COLO668 (cell line): Measurements from ENCODE around the gene MTA3.
A peak's percentile ranks its signal among the peaks of the same experiment; 100 is the strongest.

Experiments
- DNase-seq: peaks from one replicate; lab custom pipeline; 2025; ENCODE audit not compliant: unreplicated experiment; lab: John Stamatoyannopoulos, UW

MTA3 gene

GRCh38 chr2:42758751-42759150, 190.3 kb downstream of the MTA3 start:
- DNase-seq = no peak

DNA sequence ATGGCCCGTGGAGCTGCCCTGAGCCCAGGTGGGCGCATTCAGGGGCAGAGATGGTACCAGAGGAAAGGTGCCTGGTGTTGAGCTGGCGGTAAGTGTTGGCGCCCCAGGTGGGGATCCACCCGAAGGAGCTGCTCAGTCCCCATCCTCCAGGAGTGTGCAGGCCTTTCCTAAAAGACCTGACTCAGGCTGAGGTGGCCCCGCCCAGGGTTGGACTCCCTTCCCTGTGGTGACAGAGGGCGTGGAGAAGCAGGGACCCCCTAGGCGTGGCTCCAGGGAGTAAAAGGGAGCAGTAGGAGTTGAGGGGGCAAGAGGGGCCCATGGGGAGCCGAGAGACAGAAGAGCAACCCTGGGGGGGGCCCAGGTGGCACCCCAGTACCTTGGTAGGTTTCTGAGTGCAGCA, 193.1 kb downstream of the MTA3 start:
- no peak for DNase-seq

GRCh38 chr2:42762155-42762554, 193.7 kb downstream of the MTA3 start:
- DNase-seq = no peak

DNA sequence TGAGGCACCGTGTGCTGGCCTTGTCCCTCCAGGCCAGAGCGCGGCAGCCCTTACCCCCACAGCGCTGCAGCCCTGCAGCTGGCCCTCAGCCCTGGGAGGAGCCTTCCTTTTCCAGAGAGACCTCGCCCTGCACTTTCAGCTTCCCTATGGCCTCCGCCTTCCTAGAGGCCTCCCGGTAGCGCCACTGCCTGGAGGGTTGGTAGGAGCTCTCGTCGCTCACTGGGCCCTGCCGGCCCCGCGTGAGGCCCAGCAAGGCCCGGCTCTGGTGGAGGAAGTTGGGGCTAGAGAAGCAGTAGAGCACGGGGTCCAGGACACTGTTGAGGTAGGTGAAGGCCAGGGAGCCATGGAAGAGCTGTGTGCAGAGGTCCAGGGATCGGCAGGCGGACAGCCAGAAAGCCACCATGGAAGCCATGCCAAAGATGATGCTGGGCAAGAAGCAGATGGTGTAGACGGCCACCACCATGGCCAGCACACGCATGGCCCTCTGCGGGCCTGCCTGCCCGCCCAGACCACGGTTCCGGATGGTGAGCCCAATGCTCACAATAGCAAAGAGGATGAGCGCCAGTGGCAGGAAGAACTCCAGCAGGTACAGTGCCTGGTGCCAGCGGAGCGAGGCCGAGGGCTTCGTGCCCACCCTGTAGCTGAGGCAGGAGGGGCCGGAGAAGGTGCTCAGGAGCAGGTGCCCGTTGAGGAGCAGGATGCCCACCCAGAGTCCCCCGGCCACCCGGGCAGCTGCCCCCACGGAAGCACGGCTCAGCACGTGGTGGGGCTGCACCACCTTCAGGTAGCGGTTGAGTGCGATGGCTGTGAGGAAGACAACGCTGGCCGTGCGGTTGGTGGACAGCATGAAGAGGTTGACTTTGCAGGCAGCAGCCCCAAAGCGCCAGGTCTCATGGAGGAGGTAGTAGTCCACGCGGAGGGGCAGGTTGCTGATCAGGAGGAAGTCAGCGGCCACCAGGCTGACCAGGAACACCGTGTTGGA, 194.7 kb downstream of the MTA3 start:
- DNase-seq = no peak

DNA sequence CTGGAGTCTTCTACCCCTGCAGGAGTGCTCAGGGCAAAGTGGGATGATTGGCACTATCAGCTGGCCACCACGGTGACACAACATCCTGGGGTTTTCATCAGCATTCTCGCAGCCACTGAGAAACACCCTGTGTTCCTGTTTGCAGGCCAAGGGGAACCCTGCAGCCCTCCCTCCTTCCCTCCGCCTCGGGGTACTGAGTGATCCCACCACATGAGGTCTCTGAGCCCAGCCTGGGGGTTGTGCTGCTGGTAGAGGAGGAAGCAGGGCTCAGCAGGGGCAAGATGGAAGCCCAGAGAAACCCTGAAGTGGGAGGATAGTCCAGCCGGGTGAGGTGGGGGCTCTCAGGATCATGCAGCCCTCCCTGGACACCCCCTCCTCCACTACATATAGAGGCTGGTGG, 195.7 kb downstream of the MTA3 start, which contains the start of gene OXER1:
Gene OXER1 (minus strand): TSS at position 40 of the 400 bp plus-strand sequence. CDS start 73 bp downstream, outside the sequence.
- DNase-seq = no peak

GRCh38 chr2:42764901-42765300, 196.5 kb downstream of the MTA3 start:
- DNase-seq = no peak

GRCh38 chr2:42765686-42766085, 197.3 kb downstream of the MTA3 start:
- DNase-seq = no peak

DNA sequence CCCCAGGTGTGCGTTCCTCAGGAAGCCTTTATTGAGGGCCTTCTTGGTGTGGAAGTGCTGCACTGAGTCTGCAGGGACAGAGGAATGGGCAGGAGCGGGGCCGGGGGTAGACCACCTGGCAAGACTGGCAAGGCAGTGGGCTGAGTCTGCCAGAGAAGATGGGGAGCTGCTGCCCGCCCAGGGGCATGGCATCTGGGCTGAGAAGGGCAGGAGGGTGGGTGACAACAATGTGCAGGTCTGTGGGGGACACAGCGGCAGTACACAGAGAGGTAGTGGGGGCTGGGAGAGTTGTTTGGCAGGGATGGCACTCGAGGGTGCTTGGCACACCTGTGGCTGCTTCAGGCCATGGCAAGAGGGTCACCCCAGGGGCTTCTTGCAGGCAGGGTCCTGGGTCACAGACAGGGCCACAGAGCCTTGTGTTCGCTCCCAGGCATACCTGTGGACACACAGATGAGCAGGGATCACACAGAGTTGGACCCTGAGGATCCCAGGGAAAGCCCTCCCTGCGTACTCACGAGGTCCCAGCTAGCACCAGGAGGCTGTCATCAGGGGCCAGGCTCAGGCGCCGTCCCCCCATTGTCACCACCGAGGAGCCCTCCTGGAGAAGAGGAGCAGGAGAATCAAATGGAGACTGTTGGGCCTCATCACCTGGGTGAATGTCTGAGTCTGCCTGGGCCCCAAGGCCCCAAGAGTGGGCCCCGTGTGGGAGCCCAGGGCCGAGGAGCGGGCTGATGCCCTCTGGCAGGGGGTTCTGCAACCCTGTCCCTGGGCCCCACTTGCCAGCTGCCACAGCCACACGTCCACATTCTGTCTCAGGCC, 198.9 kb downstream of the MTA3 start:
- DNase-seq = no peak

GRCh38 chr2:42767899-42768705, 199.7 kb downstream of the MTA3 start:
- no peak for DNase-seq

- no peak for DNase-seq
These were observed 200.3 kb downstream of the MTA3 start for GRCh38 chr2:42768706-42769256.

GRCh38 chr2:42769583-42770287, 201.3 kb downstream of the MTA3 start:
- DNase-seq = no peak

GRCh38 chr2:42770288-42771131, 202.1 kb downstream of the MTA3 start:
- DNase-seq = peak; percentile 24

DNA sequence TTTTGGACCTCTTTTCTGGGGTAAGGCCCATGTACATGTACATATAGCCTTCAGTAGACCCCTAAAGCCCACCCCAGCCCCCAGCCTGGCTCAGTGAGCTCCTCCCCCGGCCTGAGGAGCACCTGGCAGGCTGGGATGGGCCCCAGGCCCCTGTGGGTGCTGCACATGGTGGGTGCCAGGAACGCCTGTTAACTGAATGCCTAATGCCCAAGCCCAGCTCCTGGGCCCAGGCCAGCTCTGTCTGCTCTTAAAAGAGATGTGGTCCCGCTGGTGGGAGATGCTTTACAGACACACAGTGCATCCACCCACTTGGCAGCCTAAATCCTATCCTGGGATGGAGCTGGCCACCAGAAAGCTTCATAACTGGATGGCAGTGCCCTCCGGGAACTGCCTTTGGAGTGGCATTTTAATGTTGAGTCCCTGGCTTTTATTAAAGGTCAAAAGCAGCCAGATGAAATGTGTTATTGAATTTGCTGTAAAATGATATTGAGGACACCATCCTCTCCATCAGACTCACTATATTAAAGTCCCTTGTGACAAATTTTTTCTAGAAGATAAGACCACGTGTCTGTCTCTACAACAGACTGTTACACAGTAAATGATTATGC, 203.2 kb downstream of the MTA3 start:
- DNase-seq = no peak

DNA sequence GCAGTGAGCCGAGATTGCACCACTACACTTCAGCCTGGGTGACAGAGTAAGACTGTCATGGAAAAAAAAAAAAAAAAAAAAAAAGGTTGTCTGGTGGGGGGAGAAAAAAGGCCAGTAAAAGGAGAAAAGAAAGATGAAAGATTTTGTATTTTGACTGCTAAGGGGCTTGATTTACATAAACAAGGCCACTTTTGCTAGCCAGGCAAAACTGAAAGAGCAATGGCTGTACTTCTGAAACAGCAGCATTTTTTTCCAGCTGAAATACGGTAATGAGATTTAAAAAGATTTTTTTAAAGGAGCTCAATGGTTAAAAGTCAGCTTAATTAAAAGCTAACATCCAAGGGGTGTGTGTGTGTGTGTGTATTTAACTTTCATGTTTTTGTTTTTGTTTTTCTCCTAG, 206.8 kb downstream of the MTA3 start:
- DNase-seq = no peak

GRCh38 chr2:42775810-42776209, 207.4 kb downstream of the MTA3 start:
- DNase-seq = no peak

DNA sequence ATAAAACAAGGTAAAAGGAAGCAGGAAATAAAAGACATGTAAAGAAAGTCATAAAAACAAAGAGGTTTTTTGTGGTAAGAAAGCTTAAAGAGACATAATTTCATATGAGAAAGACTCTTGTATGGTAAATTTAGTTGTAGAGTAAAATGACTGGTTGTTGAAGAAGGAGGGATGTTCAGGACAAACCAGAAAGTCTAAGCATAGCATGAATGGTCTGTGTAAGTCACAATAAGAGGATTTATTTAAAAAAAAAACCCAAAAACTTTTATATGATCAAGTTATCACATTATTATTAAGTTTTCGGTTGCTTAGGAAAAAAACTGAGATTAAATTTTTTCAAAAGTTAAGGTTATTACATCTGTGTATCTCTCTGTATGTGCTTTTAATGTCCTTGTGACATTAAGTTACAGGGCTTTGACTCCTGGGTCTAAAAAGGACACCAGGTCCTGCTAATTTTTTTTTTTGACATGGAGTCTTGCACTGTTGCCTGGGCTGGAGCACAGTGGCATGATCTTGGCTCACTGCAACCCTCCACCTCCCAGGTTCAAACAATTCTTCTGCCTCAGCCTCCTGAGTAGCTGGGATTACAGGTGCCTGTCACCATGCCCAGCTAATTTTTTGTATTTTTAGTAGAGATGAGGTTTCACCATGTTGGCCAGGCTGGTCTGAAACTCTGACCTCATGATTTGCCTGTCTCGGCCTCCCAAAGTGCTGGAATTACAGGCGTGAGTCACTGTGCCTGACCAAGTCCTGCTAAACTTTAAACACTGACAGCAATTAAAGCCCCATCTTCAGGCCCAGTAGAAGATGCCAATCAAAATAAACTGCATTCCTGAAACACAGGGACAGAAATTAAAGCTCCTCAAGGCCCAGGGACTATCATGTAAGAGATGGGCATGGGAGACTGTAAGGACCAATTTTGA, 209.7 kb downstream of the MTA3 start:
- no peak for DNase-seq

DNA sequence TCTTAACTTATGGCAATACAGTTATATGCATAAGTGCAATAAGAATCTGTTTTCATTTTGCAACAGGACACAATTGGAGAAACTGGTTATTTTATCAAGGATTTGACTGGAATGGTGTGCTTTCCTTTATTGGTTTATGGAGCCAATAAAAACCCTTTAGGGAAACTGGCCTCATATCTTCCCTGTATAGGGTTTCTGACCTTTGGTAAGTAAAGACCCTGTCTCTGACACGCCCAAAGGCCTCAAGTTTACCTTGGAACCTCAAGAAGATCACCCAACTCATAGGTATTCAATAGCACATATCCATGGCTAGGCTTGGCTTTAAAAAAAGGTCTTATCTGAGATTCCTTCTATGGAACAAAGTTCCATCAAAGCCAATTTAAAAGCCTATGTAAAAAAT, 212.7 kb downstream of the MTA3 start:
- no peak for DNase-seq

- DNase-seq = no peak
These were observed 215.1 kb downstream of the MTA3 start for GRCh38 chr2:42783511-42783910.
